HCT116 (cell line): ENCODE measurements around the gene MARCHF2.

ENCODE experiments used
- CTCF ChIP-seq, 3 experiments: fragments of 200-600 bp in 1 of 3; sonication (generic) in 1 of 3; IDR thresholded peaks in 2 of 3; conservative IDR thresholded peaks in 1 of 3; 2 replicates each; pipeline ENCODE4 v1.5.1; 2012 to 2017; ENCODE audit warnings: low read depth in 2 of 3, low read length in 2 of 3, antibody characterized with exemption in 1 of 3, borderline replicate concordance in 1 of 3, control low read depth in 1 of 3, mild to moderate bottlenecking in 1 of 3, mixed read lengths in 1 of 3, mixed run types in 1 of 3, moderate library complexity in 1 of 3; ENCODE audit not compliant: insufficient read depth in 1 of 3
- EZH2 ChIP-seq: fragments of 200-600 bp; sonication (generic); IDR thresholded peaks from 2 replicates; pipeline ENCODE4 v1.6.1; 2017; ENCODE audit warnings: antibody characterized with exemption, mixed run types
- JUND ChIP-seq: IDR thresholded peaks from 2 replicates; pipeline ENCODE4 v1.6.1; 2012
- POLR2AphosphoS5 ChIP-seq: IDR thresholded peaks from 2 replicates; pipeline ENCODE4 v1.6.1; 2011; ENCODE audit warnings: mild to moderate bottlenecking, low read depth, low read length, moderate library complexity
- RAD21 ChIP-seq: IDR thresholded peaks from 2 replicates; pipeline ENCODE4 v1.6.1; 2012; ENCODE audit warnings: low read depth, mild to moderate bottlenecking
- REST ChIP-seq: IDR thresholded peaks from 2 replicates; pipeline ENCODE4 v1.6.1; 2012; ENCODE audit warnings: low read depth
- SIN3A ChIP-seq: IDR thresholded peaks from 2 replicates; pipeline ENCODE4 v1.6.1; 2012; ENCODE audit warnings: low read depth
- ZBTB33 ChIP-seq: IDR thresholded peaks from 2 replicates; pipeline ENCODE4 v1.6.1; 2011; ENCODE audit warnings: mild to moderate bottlenecking, low read length, moderate library complexity; ENCODE audit not compliant: insufficient replicate concordance; ENCODE audit errors: extremely low read depth

- TF ChIP-seq ZBTB33 (no peak), CTCF (IDR thresholded peaks at IDR 0.05 in 2 of 3, conservative IDR thresholded peaks at IDR 0.05 in 1 of 3; ENCODE audit: borderline replicate concordance in 1 of 3, insufficient read depth in 1 of 3, low read depth in 2 of 3, low read length in 2 of 3) (no peak), REST (no peak), SIN3A (no peak), POLR2AphosphoS5 (no peak), JUND (no peak), RAD21 (no peak), EZH2 (no peak)
Measured at GRCh38 chr19:8386990-8387389, 26.1 kb upstream of the MARCHF2 start.
